ACC112 (cell line): ENCODE measurements around the gene MYRF.

Experiments used
- H2AFZ ChIP-seq: fragments of 200-600 bp; sonication (generic); one replicate; pipeline ENCODE4 v1.6.0; 2017; ENCODE audit warnings: antibody characterized with exemption, low read length; ENCODE audit not compliant: unreplicated experiment
- H3K27ac ChIP-seq: fragments of 200-600 bp; sonication (generic); 2 replicates; pipeline ENCODE4 v1.5.1; 2014; ENCODE audit warnings: low read depth, mild to moderate bottlenecking, antibody characterized with exemption, low read length, moderate library complexity
- H3K27me3 ChIP-seq: fragments of 200-600 bp; sonication (generic); 2 replicates; pipeline ENCODE4 v1.6.1; 2014; ENCODE audit warnings: mild to moderate bottlenecking, antibody characterized with exemption, low read length, moderate library complexity, mixed read lengths; ENCODE audit not compliant: insufficient read depth
- H3K36me3 ChIP-seq: fragments of 200-600 bp; sonication (generic); 2 replicates; pipeline ENCODE4 v1.6.1; 2016; ENCODE audit warnings: mild to moderate bottlenecking, antibody characterized with exemption, low read length, moderate library complexity, mixed read lengths; ENCODE audit not compliant: insufficient read depth
- H3K4me1 ChIP-seq: fragments of 200-600 bp; sonication (generic); one replicate; pipeline ENCODE4 v1.6.1; 2016; ENCODE audit warnings: low read length, mixed read lengths; ENCODE audit not compliant: insufficient read depth, unreplicated experiment, control insufficient read depth
- H3K4me3 ChIP-seq: fragments of 200-600 bp; sonication (generic); 2 replicates; pipeline ENCODE4 v1.5.1; 2014; ENCODE audit warnings: mild to moderate bottlenecking, low read depth, low read length
- H3K79me2 ChIP-seq: fragments of 200-600 bp; sonication (generic); one replicate; pipeline ENCODE4 v1.6.0; 2016; ENCODE audit warnings: low read length; ENCODE audit not compliant: control insufficient read depth, unreplicated experiment, insufficient read depth

MYRF gene

DNA sequence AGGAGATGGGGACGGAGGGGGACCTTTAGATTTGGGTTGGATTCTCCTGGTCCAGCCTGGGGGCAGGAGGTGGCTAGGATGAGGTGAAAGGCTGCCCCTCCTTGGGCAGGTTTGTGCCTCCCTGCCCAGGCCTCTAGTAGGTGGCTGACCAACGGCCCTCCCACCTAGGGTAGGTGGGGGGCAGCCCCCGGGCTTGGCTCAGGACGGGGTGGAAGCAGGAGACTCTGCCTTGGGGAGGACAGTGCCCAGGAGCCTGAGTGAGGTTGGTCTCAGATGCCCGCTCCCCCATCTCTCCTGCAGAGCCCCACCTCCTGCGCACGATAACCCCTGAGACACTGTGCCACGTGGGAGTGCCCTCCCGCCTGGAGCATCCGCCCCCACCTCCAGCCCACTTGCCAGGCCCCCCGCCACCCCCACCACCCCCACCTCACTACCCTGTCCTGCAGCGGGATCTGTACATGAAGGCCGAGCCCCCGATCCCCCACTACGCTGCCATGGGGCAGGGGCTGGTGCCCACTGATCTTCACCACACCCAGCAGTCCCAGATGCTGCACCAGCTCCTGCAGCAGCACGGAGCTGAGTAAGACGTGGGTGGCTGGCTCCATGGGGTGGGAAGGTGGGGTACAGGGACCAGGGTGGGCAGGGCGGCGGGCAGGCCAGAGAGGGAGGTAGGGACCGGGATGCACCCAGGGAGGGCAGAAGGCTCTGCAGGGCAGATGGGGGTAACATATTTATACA, 17.7 kb downstream of the MYRF start:
- Histone ChIP-seq H2AFZ (no peak overlapping the region), H3K27me3 (no peaks in the 10 kb centered on the region), H3K4me3 (no peak overlapping the region), H3K4me1 (peaks cover 7% of the 10 kb centered on the region), H3K27ac (no peak overlapping the region), H3K79me2 (no peaks in the 10 kb centered on the region), H3K36me3 (no peaks in the 10 kb centered on the region)

DNA sequence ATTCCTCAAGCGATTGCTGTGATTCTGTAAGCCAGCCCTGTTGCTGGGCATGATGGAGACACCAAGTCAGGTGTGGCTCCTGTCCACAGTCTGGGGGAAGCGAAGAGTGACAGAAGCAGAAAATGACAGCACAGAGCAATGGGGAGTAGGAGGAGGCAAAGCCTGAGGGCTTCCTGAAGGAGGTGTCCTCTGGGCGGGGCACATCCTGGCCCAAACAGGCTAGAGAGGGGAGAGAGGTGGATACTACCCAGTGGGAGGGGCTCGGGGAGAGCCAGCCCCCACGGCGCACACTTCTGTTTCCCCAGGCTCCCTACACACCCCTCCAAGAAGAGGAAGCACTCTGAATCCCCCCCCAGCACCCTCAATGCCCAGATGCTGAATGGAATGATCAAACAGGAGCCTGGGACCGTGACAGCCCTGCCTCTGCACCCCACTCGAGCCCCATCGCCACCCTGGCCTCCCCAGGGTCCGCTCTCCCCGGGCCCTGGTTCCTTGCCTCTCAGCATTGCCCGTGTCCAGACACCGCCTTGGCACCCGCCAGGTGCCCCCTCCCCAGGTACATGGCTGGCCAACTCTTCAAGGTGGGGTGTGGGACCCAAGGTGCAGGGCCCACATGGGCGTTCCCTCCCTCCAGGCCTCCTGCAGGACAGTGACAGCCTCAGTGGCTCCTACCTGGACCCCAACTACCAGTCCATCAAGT, 18.9 kb downstream of the MYRF start:
- no peaks in the 10 kb centered on the region for H3K36me3 ChIP-seq
- no peaks in the 10 kb centered on the region for H3K79me2 ChIP-seq
- no peak overlapping the region for H2AFZ ChIP-seq
- H3K4me1 ChIP-seq = peaks cover 7% of the 10 kb centered on the region
- no peaks in the 10 kb centered on the region for H3K27me3 ChIP-seq
- H3K27ac ChIP-seq = no peak overlapping the region
- no peak overlapping the region for H3K4me3 ChIP-seq

DNA sequence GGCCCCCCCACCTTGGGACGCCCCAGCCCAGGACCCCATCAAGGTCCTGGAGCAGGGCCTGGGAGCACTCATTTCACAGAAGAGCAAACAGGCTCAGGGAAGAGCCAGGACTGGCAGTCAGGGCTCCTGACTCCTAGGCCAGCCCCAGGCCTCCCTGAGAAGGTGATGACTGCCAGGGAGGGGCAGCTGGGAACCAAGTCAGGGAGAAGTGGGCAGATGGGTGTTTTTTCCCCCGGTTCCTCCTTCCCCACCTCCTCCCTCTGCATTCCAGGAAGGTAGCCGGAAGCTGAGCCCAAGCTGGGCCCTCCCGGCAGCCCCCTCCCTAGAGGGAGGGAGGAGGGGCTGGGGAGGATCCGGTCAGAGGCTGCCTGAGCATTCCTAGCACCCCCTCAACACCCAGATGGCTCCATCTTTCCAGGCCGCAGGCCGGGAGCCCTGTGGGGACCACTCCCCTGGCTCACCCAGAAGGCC, 19.6 kb downstream of the MYRF start:
- Histone ChIP-seq H3K36me3 (no peaks in the 10 kb centered on the region), H3K4me3 (no peak overlapping the region), H2AFZ (no peak overlapping the region), H3K4me1 (peaks cover 7% of the 10 kb centered on the region), H3K79me2 (no peaks in the 10 kb centered on the region), H3K27ac (no peak overlapping the region), H3K27me3 (no peaks in the 10 kb centered on the region)

DNA sequence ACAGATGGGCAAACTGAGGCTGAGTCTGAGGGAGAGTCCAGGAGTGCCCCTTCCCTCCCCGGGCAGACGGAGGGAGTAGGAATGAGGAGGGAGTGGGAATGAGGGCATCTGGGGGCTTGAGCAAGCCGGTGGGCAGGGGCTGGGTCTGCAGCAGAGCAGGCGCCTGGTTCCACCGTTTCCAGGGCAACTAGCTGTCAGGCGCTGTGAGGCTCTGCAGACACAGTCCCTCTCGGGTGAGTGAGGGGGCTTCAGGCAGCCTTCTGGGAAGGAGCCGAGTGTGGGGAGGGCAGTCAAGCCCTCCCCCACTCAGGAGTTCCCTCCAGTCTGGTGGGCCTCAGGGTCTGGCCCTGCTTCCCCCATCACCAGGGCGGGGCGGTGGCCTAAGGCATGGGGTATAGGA, 20.9 kb downstream of the MYRF start:
- Histone ChIP-seq H3K4me1 (peaks cover 7% of the 10 kb centered on the region), H3K36me3 (no peaks in the 10 kb centered on the region), H3K27ac (no peak overlapping the region), H3K4me3 (no peak overlapping the region), H2AFZ (no peak overlapping the region), H3K79me2 (no peaks in the 10 kb centered on the region), H3K27me3 (no peaks in the 10 kb centered on the region)

DNA sequence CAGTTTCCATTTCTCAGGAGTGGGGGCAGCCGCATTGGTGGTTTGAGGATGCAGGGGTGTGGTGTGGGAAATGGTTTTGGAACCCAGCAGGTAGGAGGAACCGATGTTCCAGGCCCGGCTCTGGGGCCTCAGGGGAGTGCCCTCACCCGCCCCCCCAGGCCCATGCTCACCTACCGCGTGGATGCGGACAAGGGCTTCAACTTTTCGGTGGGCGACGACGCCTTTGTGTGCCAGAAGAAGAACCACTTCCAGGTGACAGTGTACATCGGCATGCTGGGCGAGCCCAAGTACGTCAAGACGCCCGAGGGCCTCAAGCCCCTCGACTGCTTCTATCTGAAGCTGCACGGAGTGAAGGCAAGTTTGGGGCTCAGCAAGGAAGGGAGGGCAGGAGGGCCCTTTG, 21.4 kb downstream of the MYRF start:
- peaks cover 7% of the 10 kb centered on the region for H3K4me1 ChIP-seq
- no peaks in the 10 kb centered on the region for H3K27me3 ChIP-seq
- H3K79me2 ChIP-seq = no peaks in the 10 kb centered on the region

DNA sequence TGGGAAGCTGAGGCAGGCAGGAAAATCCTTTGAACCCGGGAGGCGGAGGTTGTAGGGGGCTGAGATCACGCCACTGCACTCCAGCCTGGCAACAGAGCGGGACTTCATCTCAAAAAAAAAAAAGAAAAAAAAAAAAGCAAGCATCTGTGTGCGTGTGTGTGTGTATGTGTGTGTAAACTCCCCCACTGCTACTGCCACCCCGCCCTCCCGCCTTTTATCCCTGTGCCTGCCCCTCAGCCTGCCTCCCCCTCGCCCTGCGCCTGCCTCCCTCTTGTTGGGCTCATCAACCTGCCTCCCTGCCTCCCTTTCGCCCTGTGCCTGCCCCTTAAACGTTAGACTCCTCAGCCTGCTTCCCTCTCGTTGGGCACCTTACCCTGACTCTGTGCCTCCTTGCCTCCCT, 22.0 kb downstream of the MYRF start:
- peaks cover 5% of the 10 kb centered on the region for H3K4me1 ChIP-seq
- no peak overlapping the region for H3K27ac ChIP-seq
- H2AFZ ChIP-seq = no peak overlapping the region
- no peak overlapping the region for H3K4me3 ChIP-seq
- H3K79me2 ChIP-seq = no peaks in the 10 kb centered on the region
- H3K27me3 ChIP-seq = no peaks in the 10 kb centered on the region
- H3K36me3 ChIP-seq = no peaks in the 10 kb centered on the region

More for the DNA sequence above, 21.4 kb downstream of the MYRF start:
- Histone ChIP-seq H3K4me3 (no peak overlapping the region), H2AFZ (no peak overlapping the region), H3K36me3 (no peaks in the 10 kb centered on the region), H3K27ac (no peak overlapping the region)

DNA sequence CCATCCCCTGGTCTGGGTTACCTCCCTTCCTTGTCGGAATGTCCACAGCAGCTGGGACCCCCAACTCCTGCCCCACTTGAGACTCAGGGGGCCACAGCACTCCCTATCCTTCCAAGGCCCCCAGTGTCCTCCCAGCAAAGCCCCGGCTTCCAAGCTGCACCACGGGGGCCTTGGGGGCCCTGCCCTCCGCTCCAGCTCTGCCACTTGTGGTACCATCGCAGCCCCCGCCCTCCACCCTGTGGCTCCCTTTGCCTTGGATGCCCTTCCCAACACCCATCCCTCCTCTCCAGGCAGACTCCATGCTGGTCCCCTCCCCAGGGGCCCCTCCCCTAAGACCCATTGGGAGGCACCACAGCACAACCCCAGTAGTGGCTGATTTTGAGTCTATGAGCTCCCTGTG, 22.7 kb downstream of the MYRF start:
- Histone ChIP-seq H3K36me3 (no peaks in the 10 kb centered on the region), H3K27ac (no peak overlapping the region), H3K27me3 (no peaks in the 10 kb centered on the region), H3K79me2 (no peaks in the 10 kb centered on the region), H3K4me3 (no peak overlapping the region), H3K4me1 (no peaks in the 10 kb centered on the region), H2AFZ (no peak overlapping the region)

DNA sequence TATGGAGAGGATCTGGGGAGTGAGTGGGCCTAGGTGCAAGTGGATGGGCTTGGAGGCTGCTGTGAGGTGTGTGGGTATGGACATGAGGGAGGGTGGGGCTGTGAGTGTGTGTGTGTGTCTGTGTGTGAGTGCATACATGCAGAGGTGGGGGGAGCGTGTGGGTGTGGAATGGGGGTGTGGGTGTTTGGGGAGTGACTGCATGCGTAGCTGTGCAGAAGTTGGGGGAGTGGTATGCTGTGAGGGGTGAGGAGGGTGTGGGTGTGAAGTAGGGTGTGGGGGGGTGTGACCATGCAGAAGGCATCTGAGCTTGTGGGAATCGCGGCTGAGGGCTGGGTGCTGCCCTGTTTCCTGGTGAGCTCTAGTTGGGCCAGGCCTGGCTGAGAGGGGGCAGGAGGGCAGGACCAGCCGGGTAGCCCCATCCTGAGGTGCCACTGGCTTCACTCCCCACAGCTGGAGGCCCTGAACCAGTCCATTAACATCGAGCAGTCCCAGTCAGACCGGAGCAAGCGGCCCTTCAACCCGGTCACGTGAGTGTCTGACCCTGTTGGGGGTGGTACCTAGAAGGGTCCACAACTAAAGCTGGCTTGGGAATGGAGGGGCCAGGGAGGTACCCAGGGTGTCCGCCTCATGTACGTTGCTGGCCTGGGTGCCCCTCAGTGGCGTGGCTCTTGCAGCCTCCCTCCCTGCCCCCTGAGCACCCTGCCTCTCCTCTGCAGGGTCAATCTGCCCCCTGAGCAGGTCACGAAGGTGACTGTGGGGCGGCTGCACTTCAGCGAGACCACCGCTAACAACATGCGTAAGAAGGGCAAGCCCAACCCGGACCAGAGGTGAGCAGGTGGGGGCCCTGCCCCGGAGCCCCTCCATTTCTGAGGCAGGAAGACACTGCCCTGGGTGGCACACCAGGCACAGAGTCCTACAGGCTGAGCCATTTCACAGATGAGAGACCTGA, 23.4 kb downstream of the MYRF start:
- Histone ChIP-seq H3K4me3 (no peak overlapping the region), H2AFZ (no peak overlapping the region), H3K36me3 (no peaks in the 10 kb centered on the region), H3K79me2 (no peaks in the 10 kb centered on the region), H3K27me3 (no peaks in the 10 kb centered on the region), H3K4me1 (no peaks in the 10 kb centered on the region), H3K27ac (no peak overlapping the region)

DNA sequence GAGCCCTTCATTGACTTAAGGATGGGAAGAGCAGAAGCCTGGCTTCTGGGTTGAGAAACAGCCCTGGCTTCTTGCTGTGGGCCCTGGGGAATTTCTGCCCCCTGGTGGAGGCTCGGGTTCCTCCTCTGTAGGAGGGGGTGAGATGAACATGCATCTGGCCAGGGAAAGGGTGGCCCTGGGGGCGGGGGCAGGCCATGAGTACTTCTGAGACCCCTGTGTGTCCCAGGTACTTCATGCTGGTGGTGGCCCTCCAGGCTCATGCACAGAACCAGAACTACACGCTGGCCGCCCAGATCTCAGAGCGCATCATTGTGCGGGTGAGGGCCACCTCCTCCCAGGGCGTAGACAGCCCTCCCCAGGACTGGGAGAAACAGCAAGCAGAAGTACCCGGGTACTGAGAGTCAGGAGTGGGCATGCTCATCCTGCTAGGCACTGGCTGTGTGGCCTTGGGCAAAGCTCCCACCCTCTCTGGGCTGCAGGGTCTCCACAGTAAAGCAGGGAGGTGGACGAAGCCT, 24.2 kb downstream of the MYRF start:
- no peak overlapping the region for H2AFZ ChIP-seq
- H3K4me3 ChIP-seq = no peak overlapping the region
- no peaks in the 10 kb centered on the region for H3K36me3 ChIP-seq
- no peaks in the 10 kb centered on the region for H3K4me1 ChIP-seq
- H3K27me3 ChIP-seq = no peaks in the 10 kb centered on the region
- no peak overlapping the region for H3K27ac ChIP-seq
- H3K79me2 ChIP-seq = no peaks in the 10 kb centered on the region

DNA sequence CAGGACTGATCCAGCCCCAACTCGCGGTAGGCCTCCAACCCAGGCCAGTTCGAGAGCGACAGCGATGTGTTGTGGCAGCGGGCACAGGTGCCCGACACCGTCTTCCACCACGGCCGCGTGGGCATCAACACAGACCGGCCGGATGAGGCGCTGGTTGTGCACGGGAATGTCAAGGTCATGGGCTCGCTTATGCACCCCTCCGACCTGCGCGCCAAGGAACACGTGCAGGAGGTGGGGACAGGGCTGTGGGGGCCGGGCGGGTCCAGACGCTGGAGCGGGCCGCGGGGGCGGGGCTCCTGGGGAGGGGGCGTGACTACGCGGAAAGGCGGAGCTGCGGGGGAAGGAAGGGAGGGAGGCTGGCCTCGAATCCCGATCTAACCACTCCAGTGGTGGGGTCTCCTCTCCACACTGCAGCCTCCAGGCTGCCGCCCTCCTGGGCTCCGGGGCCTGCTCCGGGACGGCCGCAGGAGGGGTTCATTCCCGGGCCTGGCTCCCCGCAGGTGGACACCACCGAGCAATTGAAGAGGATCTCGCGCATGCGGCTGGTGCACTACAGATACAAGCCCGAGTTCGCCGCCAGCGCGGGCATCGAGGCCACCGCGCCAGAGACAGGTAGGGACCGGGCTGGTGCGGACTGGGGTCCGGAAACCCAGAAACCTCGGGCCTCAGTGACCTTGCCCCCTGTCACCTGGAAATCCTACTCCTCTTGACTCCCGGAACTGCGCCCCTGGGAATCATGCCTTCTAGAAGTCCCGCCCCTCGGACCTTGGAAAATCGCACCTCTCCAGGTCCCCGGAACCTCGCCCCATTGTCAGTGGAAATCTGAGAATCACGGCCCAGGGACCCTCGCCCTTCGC, 25.0 kb downstream of the MYRF start:
- Histone ChIP-seq H3K36me3 (no peaks in the 10 kb centered on the region), H2AFZ (no peak overlapping the region), H3K79me2 (no peaks in the 10 kb centered on the region), H3K27ac (no peak overlapping the region), H3K27me3 (no peaks in the 10 kb centered on the region), H3K4me1 (no peaks in the 10 kb centered on the region), H3K4me3 (no peak overlapping the region)
